ENCODE results near the gene FFAR4.

The FFAR4 gene

DNA sequence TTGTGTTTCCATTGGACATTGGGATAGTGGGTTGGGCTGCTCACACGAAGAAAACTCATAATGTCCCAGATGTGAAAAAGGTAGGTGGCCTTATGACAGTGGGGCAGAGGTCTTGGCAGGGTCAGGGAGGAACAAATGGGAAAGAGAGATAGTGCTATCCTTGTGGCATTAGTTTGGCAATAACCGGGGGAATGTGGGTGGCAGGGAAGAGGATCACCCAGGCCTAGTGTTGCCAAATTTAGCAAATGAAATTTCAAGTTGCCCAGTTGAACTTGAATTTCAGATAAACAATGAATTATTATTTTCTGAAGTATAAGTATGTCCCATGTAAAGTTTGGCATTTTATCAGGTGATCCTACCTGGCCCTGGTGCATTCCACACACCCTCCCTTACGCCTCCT is 46.7 kb downstream of the FFAR4 start:
- H3K27ac ChIP-seq (ENCODE audit: poor library complexity, severe bottlenecking) = no peak overlapping the region
- DNase-seq (ENCODE audit: low spot score) (no peak), ATAC-seq (ENCODE audit: low read depth) (no peak)
- no peaks in the 10 kb centered on the region for H3K4me1 ChIP-seq (ENCODE audit: insufficient read depth, poor library complexity, severe bottlenecking)
- H3K4me3 ChIP-seq (ENCODE audit: severe bottlenecking) = no peak overlapping the region
- H3K36me3 ChIP-seq (ENCODE audit: low read depth) = no peaks in the 10 kb centered on the region
- no peaks in the 10 kb centered on the region for H3K9me3 ChIP-seq (ENCODE audit: severe bottlenecking)
- no peaks in the 10 kb centered on the region for H3K27me3 ChIP-seq (ENCODE audit: insufficient read depth, poor library complexity, severe bottlenecking)
- TF ChIP-seq, protein P1, sequence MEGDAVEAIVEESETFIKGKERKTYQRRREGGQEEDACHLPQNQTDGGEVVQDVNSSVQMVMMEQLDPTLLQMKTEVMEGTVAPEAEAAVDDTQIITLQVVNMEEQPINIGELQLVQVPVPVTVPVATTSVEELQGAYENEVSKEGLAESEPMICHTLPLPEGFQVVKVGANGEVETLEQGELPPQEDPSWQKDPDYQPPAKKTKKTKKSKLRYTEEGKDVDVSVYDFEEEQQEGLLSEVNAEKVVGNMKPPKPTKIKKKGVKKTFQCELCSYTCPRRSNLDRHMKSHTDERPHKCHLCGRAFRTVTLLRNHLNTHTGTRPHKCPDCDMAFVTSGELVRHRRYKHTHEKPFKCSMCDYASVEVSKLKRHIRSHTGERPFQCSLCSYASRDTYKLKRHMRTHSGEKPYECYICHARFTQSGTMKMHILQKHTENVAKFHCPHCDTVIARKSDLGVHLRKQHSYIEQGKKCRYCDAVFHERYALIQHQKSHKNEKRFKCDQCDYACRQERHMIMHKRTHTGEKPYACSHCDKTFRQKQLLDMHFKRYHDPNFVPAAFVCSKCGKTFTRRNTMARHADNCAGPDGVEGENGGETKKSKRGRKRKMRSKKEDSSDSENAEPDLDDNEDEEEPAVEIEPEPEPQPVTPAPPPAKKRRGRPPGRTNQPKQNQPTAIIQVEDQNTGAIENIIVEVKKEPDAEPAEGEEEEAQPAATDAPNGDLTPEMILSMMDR (IDR thresholded peaks at IDR 0.05; ENCODE audit: poor library complexity, severe bottlenecking) = no peak

GRCh38 chr10:93614101-93614825 is 47.8 kb downstream of the FFAR4 start:
- ATAC-seq (ENCODE audit: low read depth) (no peak), DNase-seq (ENCODE audit: low spot score) (no peak)
- Histone ChIP-seq H3K27ac (ENCODE audit: poor library complexity, severe bottlenecking) (no peak overlapping the region), H3K9me3 (ENCODE audit: severe bottlenecking) (no peaks in the 10 kb centered on the region), H3K4me1 (ENCODE audit: insufficient read depth, poor library complexity, severe bottlenecking) (no peaks in the 10 kb centered on the region), H3K4me3 (ENCODE audit: severe bottlenecking) (no peak overlapping the region), H3K27me3 (ENCODE audit: insufficient read depth, poor library complexity, severe bottlenecking) (no peaks in the 10 kb centered on the region), H3K36me3 (ENCODE audit: low read depth) (no peaks in the 10 kb centered on the region)
- TF ChIP-seq, protein P1 (IDR thresholded peaks at IDR 0.05; ENCODE audit: poor library complexity, severe bottlenecking) = no peak

- no peaks in the 10 kb centered on the region for H3K36me3 ChIP-seq (ENCODE audit: low read depth)
- no peaks in the 10 kb centered on the region for H3K4me1 ChIP-seq (ENCODE audit: insufficient read depth, poor library complexity, severe bottlenecking)
- no peaks in the 10 kb centered on the region for H3K9me3 ChIP-seq (ENCODE audit: severe bottlenecking)
- no peak overlapping the region for H3K27ac ChIP-seq (ENCODE audit: poor library complexity, severe bottlenecking)
- ATAC-seq (ENCODE audit: low read depth) = no peak
- H3K4me3 ChIP-seq (ENCODE audit: severe bottlenecking) = no peak overlapping the region
- TF ChIP-seq, protein P1 (IDR thresholded peaks at IDR 0.05; ENCODE audit: poor library complexity, severe bottlenecking) = no peak
- no peaks in the 10 kb centered on the region for H3K27me3 ChIP-seq (ENCODE audit: insufficient read depth, poor library complexity, severe bottlenecking)
- DNase-seq (ENCODE audit: low spot score) = no peak
Observed at GRCh38 chr10:93615576-93616235, 49.2 kb downstream of the FFAR4 start.

DNA sequence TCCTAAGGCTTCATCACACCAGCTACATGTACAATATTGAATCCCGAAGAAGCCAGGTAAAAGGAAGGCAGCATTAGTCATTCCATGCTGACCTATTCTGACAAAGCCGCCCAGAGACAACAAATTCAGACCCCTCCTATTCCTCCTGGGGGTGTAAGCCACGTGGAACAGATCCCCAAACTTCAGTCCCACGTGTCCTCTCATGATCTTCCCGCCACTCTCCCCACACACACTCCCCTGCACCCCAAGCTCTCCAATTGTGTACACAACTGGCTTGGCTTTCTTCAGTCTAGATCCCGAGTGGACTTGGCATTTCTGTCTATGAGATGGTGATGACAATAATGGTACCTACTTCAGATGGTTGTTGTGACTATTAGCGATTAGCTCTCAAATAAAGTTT is 54.5 kb downstream of the FFAR4 start:
- H3K4me3 ChIP-seq (ENCODE audit: severe bottlenecking) = no peak overlapping the region
- no peaks in the 10 kb centered on the region for H3K27me3 ChIP-seq (ENCODE audit: insufficient read depth, poor library complexity, severe bottlenecking)
- ATAC-seq (ENCODE audit: low read depth) = no peak
- no peaks in the 10 kb centered on the region for H3K4me1 ChIP-seq (ENCODE audit: insufficient read depth, poor library complexity, severe bottlenecking)
- no peak overlapping the region for H3K27ac ChIP-seq (ENCODE audit: poor library complexity, severe bottlenecking)
- no peaks in the 10 kb centered on the region for H3K9me3 ChIP-seq (ENCODE audit: severe bottlenecking)
- no peaks in the 10 kb centered on the region for H3K36me3 ChIP-seq (ENCODE audit: low read depth)
- TF ChIP-seq, protein P1 (IDR thresholded peaks at IDR 0.05; ENCODE audit: poor library complexity, severe bottlenecking) = no peak
- DNase-seq (ENCODE audit: low spot score) = no peak

DNA sequence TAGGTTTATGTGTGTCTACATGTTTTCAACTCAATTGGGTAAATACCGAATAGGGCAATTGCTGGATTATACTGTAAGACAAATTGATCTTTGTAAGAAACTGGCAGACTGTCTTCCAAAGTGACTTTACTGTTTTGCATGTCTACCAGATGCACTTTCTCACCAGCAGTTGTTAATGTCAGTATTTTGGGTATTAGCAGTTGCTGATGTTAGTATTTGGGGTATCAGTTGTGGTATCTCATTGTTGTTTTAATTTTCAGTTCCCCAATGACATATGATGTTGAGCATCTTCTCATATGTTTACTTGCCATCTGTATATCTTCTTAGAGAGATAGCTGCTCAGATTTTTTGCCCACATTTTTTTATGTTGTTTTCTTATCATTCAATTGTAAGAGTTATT is 56.5 kb downstream of the FFAR4 start:
- H3K36me3 ChIP-seq (ENCODE audit: low read depth) = no peaks in the 10 kb centered on the region
- ATAC-seq (ENCODE audit: low read depth) (no peak), DNase-seq (ENCODE audit: low spot score) (no peak)
- no peak overlapping the region for H3K27ac ChIP-seq (ENCODE audit: poor library complexity, severe bottlenecking)
- TF ChIP-seq, protein P1 (IDR thresholded peaks at IDR 0.05; ENCODE audit: poor library complexity, severe bottlenecking) = no peak
- no peak overlapping the region for H3K4me3 ChIP-seq (ENCODE audit: severe bottlenecking)
- H3K27me3 ChIP-seq (ENCODE audit: insufficient read depth, poor library complexity, severe bottlenecking) = no peaks in the 10 kb centered on the region
- no peaks in the 10 kb centered on the region for H3K9me3 ChIP-seq (ENCODE audit: severe bottlenecking)
- no peaks in the 10 kb centered on the region for H3K4me1 ChIP-seq (ENCODE audit: insufficient read depth, poor library complexity, severe bottlenecking)
